Fibroblast of mammary gland (primary cell): ENCODE measurements around the gene FASTKD3.

Experiments
- DNase-seq: peaks from one replicate; pipeline ENCODE4 v3.0.0-alpha.2; 2010; ENCODE audit warnings: low read depth
- H3K4me3 ChIP-seq: 2 replicates; pipeline ENCODE4 v1.5.1; 2011; ENCODE audit warnings: low read depth, mild to moderate bottlenecking, low read length, moderate library complexity; ENCODE audit not compliant: control insufficient read depth
- CTCF ChIP-seq: conservative IDR thresholded peaks from 2 replicates; pipeline ENCODE4 v1.5.1; 2011; ENCODE audit warnings: low read depth, low read length, inconsistent platforms; ENCODE audit not compliant: control insufficient read depth, insufficient read depth

Gene FASTKD3

DNA sequence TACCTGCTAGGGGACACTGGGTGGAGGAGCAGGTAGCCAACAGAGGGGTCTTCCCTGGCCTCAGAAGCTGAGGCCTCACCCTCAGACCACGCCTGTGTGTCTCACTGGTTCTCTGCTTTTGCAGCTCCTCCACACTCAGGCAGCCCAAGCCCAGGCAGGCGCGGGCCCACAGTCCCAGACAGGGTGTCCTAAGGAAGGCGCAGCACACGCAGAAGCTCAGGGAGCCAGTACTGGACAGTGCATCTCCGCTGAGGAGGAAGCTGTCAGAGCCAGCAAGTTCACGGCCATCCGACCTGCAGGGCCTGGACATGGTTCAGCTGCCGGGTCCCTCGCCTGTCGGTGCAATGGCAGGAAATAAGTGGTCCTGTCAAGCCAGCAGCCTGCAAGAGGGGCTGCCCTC, 43.2 kb downstream of the FASTKD3 start:
- no peak for TF ChIP-seq CTCF
- H3K4me3 ChIP-seq: no peak overlapping the region
- no peak for DNase-seq

DNA sequence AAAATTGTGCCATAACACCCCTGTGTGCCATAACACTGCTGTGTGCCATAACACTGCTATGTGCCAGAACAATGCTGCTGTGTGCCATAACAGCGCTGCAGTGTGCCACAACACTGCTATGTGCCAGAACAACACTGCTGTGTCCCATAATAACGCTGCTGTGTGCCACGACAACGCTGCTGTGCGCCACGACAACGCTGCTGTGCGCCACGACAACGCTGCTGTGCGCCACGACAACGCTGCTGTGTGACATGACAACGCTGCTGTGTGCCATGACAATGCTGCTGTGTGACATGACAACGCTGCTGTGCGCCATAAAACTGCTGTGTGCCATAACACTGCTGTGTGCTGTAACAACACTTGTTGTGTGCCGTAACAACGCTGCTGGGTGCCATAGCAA, 43.8 kb downstream of the FASTKD3 start:
- no peak overlapping the region for H3K4me3 ChIP-seq
- DNase-seq: no peak
- TF ChIP-seq CTCF: no peak

DNA sequence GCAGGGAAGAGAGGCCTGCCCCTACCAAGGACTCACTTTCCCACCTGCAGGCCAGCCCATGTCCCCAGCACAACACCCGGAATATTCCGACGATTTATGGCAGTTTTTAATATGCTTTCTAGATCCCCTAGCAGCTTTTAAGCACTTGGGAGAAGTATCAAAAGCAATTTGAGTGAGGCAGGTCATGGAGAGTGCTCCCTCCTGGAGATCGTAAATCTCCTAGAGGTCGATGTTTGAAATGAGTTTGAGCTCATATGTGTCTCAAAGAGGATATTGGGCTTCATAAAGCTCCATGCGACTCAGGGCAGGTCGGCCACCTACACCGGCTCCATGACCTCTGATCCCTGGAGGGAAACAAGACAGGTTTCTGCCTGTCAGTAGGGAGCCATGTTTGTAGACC, 45.2 kb downstream of the FASTKD3 start:
- no peak for TF ChIP-seq CTCF
- DNase-seq: no peak
- no peak overlapping the region for H3K4me3 ChIP-seq

GRCh38 chr5:7822449-7822848, 46.4 kb downstream of the FASTKD3 start:
- no peak for TF ChIP-seq CTCF
- DNase-seq: no peak
- no peak overlapping the region for H3K4me3 ChIP-seq

GRCh38 chr5:7816535-7816901, 52.3 kb downstream of the FASTKD3 start:
- H3K4me3 ChIP-seq: no peak overlapping the region
- no peak for DNase-seq
- no peak for TF ChIP-seq CTCF

- TF ChIP-seq CTCF: peak; percentile 64
- DNase-seq: peak; percentile 40
- no peak overlapping the region for H3K4me3 ChIP-seq
These were observed 52.8 kb downstream of the FASTKD3 start for GRCh38 chr5:7815892-7816534.

- no peak overlapping the region for H3K4me3 ChIP-seq
- DNase-seq: no peak
- no peak for TF ChIP-seq CTCF
These were observed 54.0 kb downstream of the FASTKD3 start for GRCh38 chr5:7814816-7815215.
